GM21786 (cell line): Measurements from ENCODE around the gene TLR2.
"Not testable (repeated sequence)": the region's sequence is repeated elsewhere in the genome, so short reads cannot be mapped to it uniquely, and the experiment has no call there.

Experiments
- ATAC-seq: cut with Tn5 transposase; IDR thresholded peaks from one replicate; pipeline ENCODE4 v1.9.1; 2021; ENCODE audit not compliant: unreplicated experiment

The TLR2 gene

GRCh38 chr4:153655928-153656327, 28.2 kb upstream of the TLR2 start:
- ATAC-seq = no peak

- no peak for ATAC-seq
These were observed 22.8 kb upstream of the TLR2 start for GRCh38 chr4:153661215-153661822.

GRCh38 chr4:153661908-153662307, 22.2 kb upstream of the TLR2 start:
- no peak for ATAC-seq

GRCh38 chr4:153663667-153664066, 20.4 kb upstream of the TLR2 start:
- no peak for ATAC-seq

- not testable (repeated sequence) for ATAC-seq
These were observed 17.6 kb upstream of the TLR2 start for GRCh38 chr4:153666505-153666904.

- no peak for ATAC-seq
These were observed 15.4 kb upstream of the TLR2 start for GRCh38 chr4:153668647-153669046.

GRCh38 chr4:153669838-153670237, 14.2 kb upstream of the TLR2 start:
- no peak for ATAC-seq

GRCh38 chr4:153676486-153676885, 7.6 kb upstream of the TLR2 start:
- no peak for ATAC-seq

- no peak for ATAC-seq
These were observed 7.1 kb upstream of the TLR2 start for GRCh38 chr4:153676984-153677383.

- ATAC-seq = no peak
These were observed 4.6 kb upstream of the TLR2 start for GRCh38 chr4:153679486-153679885.

GRCh38 chr4:153683763-153684181, 308 bp upstream of the TLR2 start:
- no peak for ATAC-seq

GRCh38 chr4:153684971-153685371, 891 bp downstream of the TLR2 start:
- no peak for ATAC-seq

GRCh38 chr4:153704522-153704921, 20.4 kb downstream of the TLR2 start:
- ATAC-seq = no peak

GRCh38 chr4:153705743-153706468, 21.8 kb downstream of the TLR2 start:
- ATAC-seq = peak; percentile 86

- ATAC-seq = no peak
These were observed 22.4 kb downstream of the TLR2 start for GRCh38 chr4:153706519-153706918.

GRCh38 chr4:153710681-153711080, 26.6 kb downstream of the TLR2 start:
- no peak for ATAC-seq

GRCh38 chr4:153713866-153714646, 30.0 kb downstream of the TLR2 start:
- no peak for ATAC-seq

GRCh38 chr4:153722036-153722435, 38.0 kb downstream of the TLR2 start:
- no peak for ATAC-seq

GRCh38 chr4:153724606-153725005, 40.5 kb downstream of the TLR2 start:
- no peak for ATAC-seq

- no peak for ATAC-seq
These were observed 41.2 kb downstream of the TLR2 start for GRCh38 chr4:153725136-153725830.

- ATAC-seq = no peak
These were observed 41.7 kb downstream of the TLR2 start for GRCh38 chr4:153725831-153726154.

- peak; percentile 37 for ATAC-seq
These were observed 44.1 kb downstream of the TLR2 start for GRCh38 chr4:153728151-153728550.
